ENCODE measurements around the gene VCL.
"Not testable (repeated sequence)": the region's sequence is repeated elsewhere in the genome, so short reads cannot be mapped to it uniquely, and the experiment has no call there.

VCL gene

DNA sequence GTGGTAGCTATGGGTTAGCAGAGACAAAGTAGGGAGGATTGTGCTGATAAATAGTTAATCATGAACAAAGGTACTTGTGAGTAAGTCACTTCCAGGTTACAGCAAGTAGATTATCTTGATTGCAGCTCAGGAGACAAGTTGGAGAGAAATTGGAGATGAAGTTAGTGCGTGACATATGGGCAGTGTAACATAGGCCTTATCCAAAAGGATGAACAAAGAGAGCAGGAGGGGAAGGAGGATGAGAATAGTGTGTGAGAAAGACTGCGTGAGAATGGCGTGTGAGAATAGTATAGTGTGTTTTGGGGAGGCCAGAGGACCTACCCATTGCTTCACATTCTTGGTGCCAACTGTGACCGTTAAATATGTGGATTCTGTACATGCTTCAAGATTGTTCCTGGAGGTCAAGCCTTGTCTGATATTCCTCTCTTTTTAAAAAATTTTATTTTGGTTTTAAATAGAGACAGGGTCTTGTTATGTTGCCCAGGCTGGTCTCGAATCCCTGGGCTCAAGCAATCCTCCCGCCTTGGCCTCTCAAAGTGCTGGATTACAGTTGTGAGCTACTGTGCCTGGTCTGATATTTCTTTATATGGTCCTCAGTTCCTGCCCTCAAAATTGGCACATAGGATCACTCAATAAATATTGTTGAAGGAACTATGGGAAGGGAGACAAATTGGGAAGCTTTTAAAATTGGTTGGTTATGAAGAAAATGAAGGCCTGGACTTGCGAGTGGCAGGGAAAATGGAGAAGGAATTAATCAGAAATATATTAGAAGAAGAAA, 3.2 kb downstream of the VCL start:
- no peak for FAIRE-seq
- no peak for DNase-seq (ENCODE audit: insufficient read length, low spot score)

DNA sequence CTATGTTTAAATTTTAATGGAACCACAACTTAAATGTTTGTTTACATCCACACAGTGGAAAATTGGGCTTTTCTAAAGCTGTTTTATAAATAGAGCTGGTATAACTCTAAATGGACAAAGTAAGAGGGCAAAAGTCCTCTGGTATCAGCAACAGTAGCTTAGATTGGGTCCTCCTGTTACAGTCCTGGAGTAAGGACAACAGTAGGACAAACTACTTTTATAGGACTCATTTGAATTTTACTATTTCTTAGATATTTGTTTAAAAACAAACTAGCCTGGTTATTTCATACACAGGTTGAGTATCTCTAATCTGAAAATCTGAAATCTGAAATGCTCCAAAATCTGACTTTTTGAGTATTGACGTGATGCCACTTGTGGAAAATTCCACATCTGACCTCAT, 8.4 kb downstream of the VCL start:
- FAIRE-seq (no peak), DNase-seq (ENCODE audit: insufficient read length, low spot score) (no peak)

- FAIRE-seq: peak; percentile 80
- no peak for DNase-seq (ENCODE audit: insufficient read length, low spot score)
Measured at GRCh38 chr10:74008212-74008731, 10.4 kb downstream of the VCL start.

DNA sequence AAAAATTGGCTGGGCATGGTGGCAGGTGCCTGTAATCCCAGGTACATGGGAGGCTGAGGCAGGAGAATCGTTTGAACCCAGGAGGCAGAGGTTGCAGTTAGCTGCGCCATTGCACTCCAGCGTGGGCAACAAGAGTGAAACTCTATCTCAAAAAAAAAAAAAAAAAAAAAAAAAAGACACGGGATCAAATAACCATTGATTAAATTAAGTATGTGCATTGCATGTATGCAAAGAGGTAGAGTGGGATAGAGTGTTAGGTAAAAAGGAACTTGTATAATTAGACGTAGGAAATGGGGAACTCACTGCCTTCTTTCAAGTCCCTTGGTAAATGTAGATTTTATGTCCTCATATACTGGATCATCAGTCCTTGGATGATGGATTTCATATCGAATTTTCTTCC, 13.1 kb downstream of the VCL start:
- FAIRE-seq: no peak
- no peak for DNase-seq (ENCODE audit: insufficient read length, low spot score)

DNA sequence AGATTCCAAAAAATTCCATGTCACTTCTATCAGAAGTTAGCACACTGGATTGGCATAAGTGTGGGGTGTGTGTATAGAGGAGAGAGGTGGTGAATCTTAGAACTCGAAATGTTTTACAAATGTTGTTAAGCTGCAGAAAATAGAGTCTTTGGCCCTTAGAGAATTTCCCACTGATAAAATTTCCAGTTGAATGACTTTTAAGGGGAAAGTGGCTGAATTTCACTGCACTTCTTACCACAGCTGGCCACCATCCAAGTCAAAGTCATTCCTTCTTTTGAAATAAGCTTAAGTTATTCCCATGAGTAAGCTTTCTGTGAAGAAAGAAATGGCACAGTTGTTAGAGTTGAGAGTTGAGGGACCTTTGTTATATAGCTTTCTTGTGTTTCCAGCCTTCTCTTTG, 13.9 kb downstream of the VCL start:
- DNase-seq (ENCODE audit: insufficient read length, low spot score) (no peak), FAIRE-seq (no peak)

- DNase-seq (ENCODE audit: insufficient read length, low spot score): no peak
- FAIRE-seq: peak; percentile 53
Measured at GRCh38 chr10:74012480-74012879, 14.6 kb downstream of the VCL start.

GRCh38 chr10:74013004-74013403, 15.1 kb downstream of the VCL start:
- peak; percentile 69 for FAIRE-seq
- DNase-seq (ENCODE audit: insufficient read length, low spot score): no peak

DNA sequence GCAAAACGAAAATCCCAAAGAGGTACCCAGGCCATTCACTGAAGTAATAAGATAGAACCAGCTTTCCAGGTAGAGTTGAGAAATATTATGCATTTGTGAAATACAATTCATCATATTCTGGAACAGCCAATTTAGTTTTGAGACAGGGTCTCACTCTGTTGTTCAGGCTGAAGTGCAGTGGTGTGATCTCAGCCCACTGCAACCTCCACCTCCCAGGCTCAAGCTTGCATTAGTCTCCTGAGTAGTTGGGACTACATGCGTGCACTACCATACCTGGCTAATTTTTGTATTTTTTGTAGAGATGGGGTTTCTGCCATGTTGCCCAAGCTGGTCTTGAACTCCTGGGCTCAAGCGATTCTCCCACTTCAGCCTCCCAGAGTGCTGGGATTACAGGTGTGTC, 16.7 kb downstream of the VCL start:
- FAIRE-seq; DNase-seq (ENCODE audit: insufficient read length, low spot score): not testable (repeated sequence)

DNA sequence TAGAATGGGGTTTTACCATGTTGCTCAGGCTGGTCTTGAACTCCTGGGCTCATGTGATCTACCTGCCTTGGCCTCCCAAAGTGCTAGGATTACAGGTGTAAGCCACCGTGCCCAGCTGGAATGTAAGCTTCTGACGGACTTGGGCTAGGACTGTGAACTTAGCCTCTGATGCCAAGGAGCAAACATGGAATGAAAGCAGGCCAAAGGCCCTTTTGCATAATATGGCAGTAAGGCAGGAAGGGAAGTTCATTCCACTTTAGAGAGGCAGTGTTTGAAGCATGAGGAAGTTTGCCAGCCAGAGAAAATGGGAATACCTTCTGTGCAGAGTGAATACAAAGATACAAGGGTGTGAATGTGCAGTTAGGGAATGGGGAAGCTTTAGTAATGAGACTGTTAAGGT, 20.3 kb downstream of the VCL start:
- FAIRE-seq (no peak), DNase-seq (ENCODE audit: insufficient read length, low spot score) (no peak)

GRCh38 chr10:74021248-74022055, 23.5 kb downstream of the VCL start:
- DNase-seq (ENCODE audit: insufficient read length, low spot score) (no peak), FAIRE-seq (no peak)

GRCh38 chr10:74022926-74023629, 25.2 kb downstream of the VCL start:
- no peak for DNase-seq (ENCODE audit: insufficient read length, low spot score)
- no peak for FAIRE-seq

DNA sequence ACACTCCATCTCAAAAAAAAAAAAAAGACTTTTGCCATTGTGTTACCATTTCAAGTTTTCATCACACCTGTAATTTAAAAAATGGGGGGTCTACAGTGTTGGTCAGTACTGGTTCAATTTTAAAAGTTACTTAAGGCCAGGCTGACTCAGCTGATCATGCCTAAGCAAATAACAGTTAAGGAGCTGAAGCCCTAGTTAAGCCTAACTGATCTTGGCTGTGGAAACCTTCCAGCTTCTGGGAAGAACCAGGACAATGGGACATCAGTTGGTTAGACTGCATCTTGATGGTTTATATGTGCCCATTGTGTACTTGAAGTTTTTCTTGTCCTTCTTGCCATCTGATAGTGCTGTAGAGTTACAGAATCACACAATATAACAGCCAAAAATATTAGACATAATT, 26.7 kb downstream of the VCL start:
- DNase-seq (ENCODE audit: insufficient read length, low spot score) (no peak), FAIRE-seq (no peak)

DNA sequence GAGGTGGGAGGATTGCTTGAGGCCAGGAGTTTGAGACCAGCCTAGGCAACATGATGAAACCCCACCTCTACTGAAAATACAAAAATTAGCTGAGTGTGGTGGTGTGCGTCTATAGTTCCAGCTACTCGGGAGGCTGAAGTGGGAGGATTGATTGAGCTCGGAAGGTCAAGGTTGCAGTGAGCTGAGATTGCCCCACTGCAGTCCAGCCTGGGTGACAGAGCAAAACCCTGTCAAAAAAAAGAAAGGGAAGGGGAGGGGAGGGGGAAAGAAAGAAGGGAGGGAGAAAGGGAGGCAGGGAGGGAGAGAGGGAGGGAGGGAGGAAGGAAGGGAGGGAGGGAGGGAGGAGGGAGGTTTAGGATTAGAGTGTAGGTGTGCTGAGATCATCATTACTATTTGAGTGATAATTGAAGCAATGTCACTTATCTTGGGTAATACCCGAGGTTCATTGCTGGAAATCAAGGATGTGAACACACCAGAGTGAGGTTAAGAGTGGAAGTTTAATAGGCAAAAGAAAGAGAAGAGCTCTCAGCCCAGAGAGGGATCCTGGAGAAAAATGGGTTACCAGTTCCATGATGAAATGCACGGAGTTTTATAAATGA, 27.6 kb downstream of the VCL start:
- FAIRE-seq: no peak
- no peak for DNase-seq (ENCODE audit: insufficient read length, low spot score)

DNA sequence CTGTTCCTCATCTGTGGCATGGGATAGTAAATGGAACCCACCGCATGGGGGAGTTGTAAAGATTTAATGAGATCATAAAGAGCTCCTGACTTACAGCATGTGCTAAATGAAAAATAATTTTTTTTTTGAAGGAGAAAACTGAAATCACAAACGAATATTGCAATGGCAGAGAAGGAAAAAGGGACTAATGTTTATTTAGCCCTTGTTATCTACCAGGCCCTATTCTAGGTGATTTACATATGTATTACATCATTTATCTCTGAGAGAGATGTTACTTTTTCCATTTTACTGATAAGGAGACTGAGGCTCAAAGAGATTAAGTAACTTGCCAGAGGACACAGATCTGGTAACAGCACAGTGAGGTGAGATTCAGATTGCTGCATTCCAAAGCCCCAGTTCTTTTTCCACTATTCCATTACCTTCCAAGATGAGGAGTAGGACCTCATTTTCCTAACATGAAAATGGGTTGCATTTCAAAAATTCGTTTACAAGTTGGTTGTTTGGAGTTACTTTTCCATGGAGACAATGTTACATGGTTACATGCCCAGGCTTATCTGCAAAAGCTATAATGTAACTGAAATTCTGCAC, 28.6 kb downstream of the VCL start:
- FAIRE-seq (no peak), DNase-seq (ENCODE audit: insufficient read length, low spot score) (no peak)

- DNase-seq (ENCODE audit: insufficient read length, low spot score): no peak
- no peak for FAIRE-seq
Measured at GRCh38 chr10:74027702-74028101, 29.8 kb downstream of the VCL start.

DNA sequence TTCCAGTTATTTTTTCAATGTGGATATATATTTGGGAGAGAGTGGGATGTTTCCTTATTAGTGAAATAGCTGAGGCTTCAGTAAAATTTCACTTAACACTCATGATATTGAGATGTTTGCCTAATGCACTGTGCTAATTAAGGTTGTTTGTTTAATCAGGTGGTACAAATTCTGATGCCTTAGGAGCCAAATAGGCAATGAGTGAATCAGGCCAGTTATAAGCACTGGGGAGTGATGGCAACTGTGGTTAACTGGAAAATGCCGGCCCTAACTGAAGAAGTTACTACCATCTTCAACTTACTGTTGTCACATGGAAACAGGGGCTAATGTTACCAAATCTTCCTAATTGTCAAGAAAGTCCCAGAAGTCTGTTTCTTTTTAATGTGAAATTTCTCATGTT, 32.0 kb downstream of the VCL start:
- FAIRE-seq (no peak), DNase-seq (ENCODE audit: insufficient read length, low spot score) (no peak)

DNA sequence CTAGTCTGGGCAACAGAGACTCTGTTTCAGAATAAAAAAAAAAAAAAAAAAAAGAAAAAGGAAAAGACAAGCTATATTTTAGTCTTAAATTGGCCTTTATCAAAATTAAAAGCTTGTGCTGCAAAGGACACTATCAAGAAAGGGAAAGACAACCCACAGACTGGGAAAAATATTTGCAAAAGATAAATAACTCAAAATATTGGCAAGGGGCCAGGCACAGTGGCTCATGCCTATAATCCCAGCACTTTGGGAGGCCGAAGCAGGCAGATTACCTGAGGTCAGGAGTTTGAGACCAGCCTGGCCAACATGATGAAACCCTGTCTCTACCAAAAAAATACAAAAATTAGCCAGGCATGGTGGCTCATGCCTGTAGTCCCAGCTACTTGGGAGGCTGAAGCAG, 34.3 kb downstream of the VCL start:
- not testable (repeated sequence) for FAIRE-seq; DNase-seq (ENCODE audit: insufficient read length, low spot score)

GRCh38 chr10:74032900-74033655, 35.2 kb downstream of the VCL start:
- DNase-seq (ENCODE audit: insufficient read length, low spot score) (no peak), FAIRE-seq (no peak)

DNA sequence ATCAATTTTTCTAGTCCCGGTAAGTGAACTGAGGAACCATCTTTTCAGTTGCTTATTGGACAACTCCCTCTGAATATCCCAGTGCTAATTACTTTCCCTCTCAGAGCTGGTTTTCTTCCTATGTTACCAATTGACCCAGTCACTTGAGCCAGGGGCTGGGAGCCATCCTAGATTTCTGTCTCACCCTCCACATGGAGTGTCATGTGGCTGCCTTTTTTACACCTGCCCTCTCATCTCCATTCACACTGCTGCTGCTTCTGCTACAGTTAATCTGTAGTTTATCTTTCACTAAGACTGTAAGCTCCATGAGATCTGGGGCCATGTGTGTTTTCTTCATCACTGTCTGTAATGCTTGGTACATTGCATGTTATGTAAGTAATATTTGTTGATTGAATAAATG, 35.8 kb downstream of the VCL start:
- no peak for DNase-seq (ENCODE audit: insufficient read length, low spot score)
- FAIRE-seq: peak; percentile 4

DNA sequence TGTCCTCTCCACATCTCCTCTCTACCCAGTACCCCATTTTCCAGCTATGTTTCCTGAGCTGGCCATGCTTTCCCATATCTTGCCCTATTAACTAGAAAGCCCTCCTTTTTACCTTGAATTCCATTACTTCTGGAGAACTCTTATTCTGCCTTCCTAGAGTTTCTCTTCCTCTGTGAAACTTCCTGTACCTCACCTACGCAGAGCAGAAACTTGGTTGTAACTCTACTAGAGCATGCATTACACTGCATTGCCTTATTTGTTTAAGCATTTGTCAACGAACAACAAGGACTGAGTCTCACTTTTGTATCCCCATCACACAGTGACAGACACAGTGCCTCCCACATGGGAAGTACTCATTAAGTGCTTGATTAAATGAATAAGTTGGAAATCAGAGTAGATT, 36.4 kb downstream of the VCL start:
- FAIRE-seq (peak; percentile 86), DNase-seq (ENCODE audit: insufficient read length, low spot score) (no peak)

Measured in GM19239 (cell line).